Natural killer cell (primary cell): ENCODE data around the gene CALHM6. TPM values are rescaled to one million over a fixed set of nuclear protein-coding genes. Genes with fewer than 3 reads are reported as not detected.

Experiments
- ATAC-seq, 3 donors: fragments of 150-1000 bp in 2 of 3; fragments of 200-7000 bp in 1 of 3; cut with Tn5 transposase; 1 replicate in 1 of 3; 2 replicates in 2 of 3; pipeline ENCODE4 v1.10.0; 2021; ENCODE audit warnings: mild to moderate bottlenecking in 2 of 3, moderate library complexity in 2 of 3
- DNase-seq, 2 donors: peaks; one replicate each; pipeline versions ENCODE4 v3.0.0 to v3.0.0-alpha.2; 2013 to 2021; ENCODE audit warnings: mixed read lengths in 1 of 2
- H3K27ac ChIP-seq: one replicate; pipeline ENCODE4 v1.5.1; 2013; ENCODE audit warnings: mild to moderate bottlenecking, low read length
- H3K27me3 ChIP-seq: one replicate; pipeline ENCODE4 v1.6.1; 2013; ENCODE audit warnings: low read length; ENCODE audit not compliant: control insufficient read depth, insufficient read depth
- H3K36me3 ChIP-seq: one replicate; pipeline ENCODE4 v1.6.1; 2013; ENCODE audit warnings: low read length; ENCODE audit not compliant: control insufficient read depth, insufficient read depth
- H3K4me1 ChIP-seq: one replicate; pipeline ENCODE4 v1.6.1; 2013; ENCODE audit warnings: low read length; ENCODE audit not compliant: control insufficient read depth, insufficient read depth
- H3K4me3 ChIP-seq: one replicate; pipeline ENCODE4 v1.5.1; 2013; ENCODE audit warnings: low read length
- H3K9me3 ChIP-seq: one replicate; pipeline ENCODE4 v1.6.1; 2013; ENCODE audit warnings: low read length; ENCODE audit not compliant: control insufficient read depth, insufficient read depth
- H3K27ac Mint-ChIP-seq, 2 donors: one replicate each; pipeline ENCODE4 v1.8.0; 2022; ENCODE audit warnings: mild to moderate bottlenecking in 2 of 2, mixed read lengths in 2 of 2, moderate library complexity in 1 of 2
- H3K27me3 Mint-ChIP-seq, 2 donors: one replicate each; pipeline ENCODE4 v1.8.0; 2022; ENCODE audit warnings: low read depth in 2 of 2, mixed read lengths in 2 of 2
- H3K36me3 Mint-ChIP-seq: one replicate; pipeline ENCODE4 v1.8.0; 2022; ENCODE audit warnings: mixed read lengths
- H3K4me1 Mint-ChIP-seq, 2 donors: one replicate each; pipeline ENCODE4 v1.8.0; 2022; ENCODE audit warnings: mixed read lengths in 2 of 2
- H3K4me3 Mint-ChIP-seq: one replicate; pipeline ENCODE4 v1.8.0; 2022; ENCODE audit warnings: mild to moderate bottlenecking, moderate library complexity, mixed read lengths
- H3K9me3 Mint-ChIP-seq, 2 donors: one replicate each; pipeline ENCODE4 v1.8.0; 2022; ENCODE audit warnings: mixed read lengths in 2 of 2
- CTCF ChIP-seq: fragments of 200-600 bp; IDR thresholded peaks from one replicate; pipeline ENCODE4 v1.8.0; 2022; ENCODE audit warnings: antibody characterized with exemption
- WGBS: methylation state at CpG from one replicate; pipeline ENCODE4 v1.1.7; 2013; ENCODE audit warnings: missing lambda C conversion rate; ENCODE audit not compliant: insufficient coverage; 5-methylcytosine and 5-hydroxymethylcytosine counted together
- intact Hi-C: fragments of 100-400 bp; cut with micrococcal nuclease; formaldehyde crosslinking; loops from one replicate; pipeline ENCODE4 v1.14.2; 2022
- total RNA-seq, 4 donors: library from RNA; stranded (reverse); fragments of 120-200 nt in 1 of 4; gene quantifications; one replicate each; pipeline versions ENCODE4 v1.2.3 to v1.2.4, GENCODE V29; 2013 to 2022

Gene CALHM6
- total RNA-seq, 3 donors from 2014 or later (not counting 1 experiment from before 2014, with no cell fraction given) = 7.9 to 20.6 (median 12.3) TPM

- intact Hi-C loops = no loop called here
- Histone ChIP-seq H3K36me3 (no peaks in the 10 kb centered on the region), H3K4me3 (no peak overlapping the region), H3K27ac (no peak overlapping the region), H3K4me1 (no peaks in the 10 kb centered on the region), H3K27me3 (no peaks in the 10 kb centered on the region), H3K9me3 (no peaks in the 10 kb centered on the region)
- H3K27ac Mint-ChIP-seq = no peak overlapping the region
- H3K4me3 Mint-ChIP-seq = no peak overlapping the region
- H3K27me3 Mint-ChIP-seq = peaks cover 0 to 5% of the 10 kb centered on the region in 2 donors
- no peaks in the 10 kb centered on the region for H3K9me3 Mint-ChIP-seq
- no peak for TF ChIP-seq CTCF
- DNase-seq (no peak), ATAC-seq (no peak)
- H3K4me1 Mint-ChIP-seq = peaks cover 0 to 2% of the 10 kb centered on the region in 2 donors
- WGBS = 94% methylated on average over 1 of the region's 2 CpGs
- no peaks in the 10 kb centered on the region for H3K36me3 Mint-ChIP-seq
Observed at GRCh38 chr6:116483616-116484015, 22.4 kb downstream of the CALHM6 start.

GRCh38 chr6:116485559-116486184 lies 24.5 kb downstream of the CALHM6 start:
- no peaks in the 10 kb centered on the region for H3K4me1 ChIP-seq
- intact Hi-C loops = no loop called here
- WGBS = 85% methylated on average over 5 of the region's 5 CpGs
- no peak for TF ChIP-seq CTCF
- Mint-ChIP-seq H3K27ac (no peak overlapping the region), H3K36me3 (no peaks in the 10 kb centered on the region), H3K4me1 (no peaks in the 10 kb centered on the region), H3K27me3 (peaks cover 5 to 6% of the 10 kb centered on the region in 2 donors), H3K9me3 (no peaks in the 10 kb centered on the region), H3K4me3 (no peak overlapping the region)
- DNase-seq = no peak
- ATAC-seq = no peak
- no peaks in the 10 kb centered on the region for H3K27me3 ChIP-seq
- H3K27ac ChIP-seq = no peak overlapping the region
- no peaks in the 10 kb centered on the region for H3K36me3 ChIP-seq
- no peaks in the 10 kb centered on the region for H3K9me3 ChIP-seq
- H3K4me3 ChIP-seq = no peak overlapping the region

- Histone ChIP-seq H3K9me3 (no peaks in the 10 kb centered on the region), H3K27me3 (no peaks in the 10 kb centered on the region), H3K36me3 (no peaks in the 10 kb centered on the region), H3K4me1 (no peaks in the 10 kb centered on the region), H3K4me3 (no peak overlapping the region), H3K27ac (no peak overlapping the region)
- no peaks in the 10 kb centered on the region for H3K4me1 Mint-ChIP-seq
- no peak for ATAC-seq
- intact Hi-C loops = no loop called here
- H3K27me3 Mint-ChIP-seq = peaks cover under 1 to 19% of the 10 kb centered on the region in 2 donors
- H3K9me3 Mint-ChIP-seq = peaks cover 0 to 2% of the 10 kb centered on the region in 2 donors
- no peak overlapping the region for H3K27ac Mint-ChIP-seq
- no peak for TF ChIP-seq CTCF
- peaks cover 8% of the 10 kb centered on the region for H3K36me3 Mint-ChIP-seq
- no peak for DNase-seq
- H3K4me3 Mint-ChIP-seq = no peak overlapping the region
- WGBS = 83% methylated on average over 1 of the region's 1 CpG
Observed at GRCh38 chr6:116491610-116492330, 30.6 kb downstream of the CALHM6 start.
